ENCODE results near the gene STX16. TPM values are rescaled to one million over a fixed set of nuclear protein-coding genes. Genes with fewer than 3 reads are reported as not detected.

Gene STX16
- total and polyA plus RNA-seq, 2 donors (not counting 1 experiment from before 2014, with no cell fraction given): 39.3 to 64.9 TPM

DNA sequence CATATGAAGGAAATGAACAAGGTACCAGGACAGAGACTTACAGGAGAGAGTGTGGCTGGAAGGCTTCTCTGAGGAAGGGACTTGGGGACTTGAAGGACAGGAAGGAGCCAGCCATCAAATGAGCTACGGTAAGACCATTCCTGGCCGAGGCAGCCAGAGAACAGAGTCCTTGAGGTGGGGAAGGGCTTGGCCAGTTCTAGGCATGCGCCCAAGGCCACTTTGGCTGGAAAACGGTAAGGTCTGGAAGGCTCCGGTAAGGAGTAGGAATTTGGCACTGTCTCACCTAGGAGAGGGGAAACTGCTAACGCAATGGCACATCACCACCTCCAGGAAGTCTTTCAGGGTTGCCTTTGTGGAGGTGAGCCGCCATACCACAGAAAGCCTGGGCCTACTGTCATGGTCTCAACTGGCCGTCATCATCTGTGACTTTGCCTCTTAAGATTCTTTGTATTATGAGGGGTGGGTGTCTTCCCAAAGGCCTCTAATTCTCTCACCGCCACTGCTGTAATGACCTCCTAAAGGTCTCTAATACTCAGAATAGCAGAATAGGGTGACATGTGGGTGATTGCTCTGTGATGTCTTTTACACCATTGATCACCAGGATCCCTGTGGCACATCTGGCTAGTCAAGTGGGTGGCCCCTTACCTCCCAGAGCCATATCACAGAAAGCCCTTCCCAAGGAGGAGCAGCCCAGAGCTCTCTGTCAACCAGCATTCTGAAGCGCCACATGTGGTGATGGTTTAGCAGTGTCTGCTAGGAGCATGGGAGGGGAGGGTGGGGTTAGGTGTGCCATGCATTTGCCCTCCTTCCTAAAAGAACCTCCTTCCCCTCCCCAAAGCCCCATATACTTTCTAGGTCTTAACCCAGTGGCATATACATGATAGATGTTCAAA, 17.7 kb upstream of the STX16 start:
- H3K27me3 ChIP-seq (ENCODE audit: control insufficient read depth, insufficient read depth, low read length): no peaks in the 10 kb centered on the region
- peaks cover 8% of the 10 kb centered on the region for H3K4me1 ChIP-seq (ENCODE audit: control insufficient read depth, extremely low read depth, insufficient read depth, low read length)
- no peak overlapping the region for H3K4me2 ChIP-seq (ENCODE audit: extremely low read depth, insufficient read depth, low read length)
- DNase-seq (ENCODE audit: low read depth in 2 of 2): no peak
- H4K20me1 ChIP-seq (ENCODE audit: control insufficient read depth, extremely low read depth, insufficient read depth, low read length): no peaks in the 10 kb centered on the region
- no peak overlapping the region for H3K4me3 ChIP-seq (replicated peaks in 1 of 4; ENCODE audit: control extremely low read depth in 1 of 4, insufficient read depth in 1 of 4, low read depth in 3 of 4, low read length in 4 of 4)
- no peaks in the 10 kb centered on the region for H3K36me3 ChIP-seq (ENCODE audit: control insufficient read depth, insufficient read depth, low read length)
- H3K27ac ChIP-seq (ENCODE audit: insufficient read depth, low read length): no peak overlapping the region
- H3K9me3 ChIP-seq (ENCODE audit: control insufficient read depth, insufficient read depth, low read depth, low read length): no peaks in the 10 kb centered on the region
- no peak for TF ChIP-seq EZH2 (IDR thresholded peaks at IDR 0.05; ENCODE audit: low read length, missing control alignments)
- TF ChIP-seq, protein P1, sequence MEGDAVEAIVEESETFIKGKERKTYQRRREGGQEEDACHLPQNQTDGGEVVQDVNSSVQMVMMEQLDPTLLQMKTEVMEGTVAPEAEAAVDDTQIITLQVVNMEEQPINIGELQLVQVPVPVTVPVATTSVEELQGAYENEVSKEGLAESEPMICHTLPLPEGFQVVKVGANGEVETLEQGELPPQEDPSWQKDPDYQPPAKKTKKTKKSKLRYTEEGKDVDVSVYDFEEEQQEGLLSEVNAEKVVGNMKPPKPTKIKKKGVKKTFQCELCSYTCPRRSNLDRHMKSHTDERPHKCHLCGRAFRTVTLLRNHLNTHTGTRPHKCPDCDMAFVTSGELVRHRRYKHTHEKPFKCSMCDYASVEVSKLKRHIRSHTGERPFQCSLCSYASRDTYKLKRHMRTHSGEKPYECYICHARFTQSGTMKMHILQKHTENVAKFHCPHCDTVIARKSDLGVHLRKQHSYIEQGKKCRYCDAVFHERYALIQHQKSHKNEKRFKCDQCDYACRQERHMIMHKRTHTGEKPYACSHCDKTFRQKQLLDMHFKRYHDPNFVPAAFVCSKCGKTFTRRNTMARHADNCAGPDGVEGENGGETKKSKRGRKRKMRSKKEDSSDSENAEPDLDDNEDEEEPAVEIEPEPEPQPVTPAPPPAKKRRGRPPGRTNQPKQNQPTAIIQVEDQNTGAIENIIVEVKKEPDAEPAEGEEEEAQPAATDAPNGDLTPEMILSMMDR (conservative IDR thresholded peaks at IDR 0.05 in 1 of 2, IDR thresholded peaks at IDR 0.05 in 1 of 2; ENCODE audit: low read depth in 1 of 2, low read length in 2 of 2): no peak
- no peak overlapping the region for H3K9ac ChIP-seq (ENCODE audit: insufficient read depth, low read length)
- no peak overlapping the region for H2AFZ ChIP-seq (ENCODE audit: low read length)
- no peaks in the 10 kb centered on the region for H3K79me2 ChIP-seq (ENCODE audit: control insufficient read depth, insufficient read depth, low read length)

DNA sequence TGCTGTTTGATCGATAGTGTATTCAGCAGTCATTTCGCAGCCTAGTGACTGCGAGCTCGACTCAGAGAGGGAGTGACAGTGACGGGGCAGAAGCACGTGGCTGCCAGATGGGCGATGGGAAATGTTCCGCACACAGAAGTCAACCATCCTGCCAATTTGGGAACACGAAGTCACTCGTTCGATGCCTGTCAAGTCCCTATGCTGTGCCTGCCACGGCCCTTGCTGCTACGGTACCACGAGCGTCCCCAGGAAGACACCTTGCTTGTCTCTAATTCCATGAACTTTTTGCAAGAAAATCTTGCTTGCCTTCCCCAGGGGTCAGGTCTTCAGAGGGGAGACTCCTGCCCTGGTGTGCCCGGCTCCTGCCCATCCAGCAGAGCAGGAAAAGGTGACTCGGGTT, 17.0 kb upstream of the STX16 start:
- no peak overlapping the region for H3K27ac ChIP-seq (ENCODE audit: insufficient read depth, low read length)
- no peak overlapping the region for H3K4me3 ChIP-seq (replicated peaks in 1 of 4; ENCODE audit: control extremely low read depth in 1 of 4, insufficient read depth in 1 of 4, low read depth in 3 of 4, low read length in 4 of 4)
- no peak for DNase-seq (ENCODE audit: low read depth in 2 of 2)
- H2AFZ ChIP-seq (ENCODE audit: low read length): no peak overlapping the region
- TF ChIP-seq, protein P1 (conservative IDR thresholded peaks at IDR 0.05 in 1 of 2, IDR thresholded peaks at IDR 0.05 in 1 of 2; ENCODE audit: low read depth in 1 of 2, low read length in 2 of 2): no peak
- no peak for TF ChIP-seq EZH2 (IDR thresholded peaks at IDR 0.05; ENCODE audit: low read length, missing control alignments)
- no peaks in the 10 kb centered on the region for H3K79me2 ChIP-seq (ENCODE audit: control insufficient read depth, insufficient read depth, low read length)
- peaks cover 8% of the 10 kb centered on the region for H3K4me1 ChIP-seq (ENCODE audit: control insufficient read depth, extremely low read depth, insufficient read depth, low read length)
- no peaks in the 10 kb centered on the region for H4K20me1 ChIP-seq (ENCODE audit: control insufficient read depth, extremely low read depth, insufficient read depth, low read length)
- no peaks in the 10 kb centered on the region for H3K9me3 ChIP-seq (ENCODE audit: control insufficient read depth, insufficient read depth, low read depth, low read length)
- H3K27me3 ChIP-seq (ENCODE audit: control insufficient read depth, insufficient read depth, low read length): no peaks in the 10 kb centered on the region
- no peak overlapping the region for H3K9ac ChIP-seq (ENCODE audit: insufficient read depth, low read length)
- no peaks in the 10 kb centered on the region for H3K36me3 ChIP-seq (ENCODE audit: control insufficient read depth, insufficient read depth, low read length)
- no peak overlapping the region for H3K4me2 ChIP-seq (ENCODE audit: extremely low read depth, insufficient read depth, low read length)

DNA sequence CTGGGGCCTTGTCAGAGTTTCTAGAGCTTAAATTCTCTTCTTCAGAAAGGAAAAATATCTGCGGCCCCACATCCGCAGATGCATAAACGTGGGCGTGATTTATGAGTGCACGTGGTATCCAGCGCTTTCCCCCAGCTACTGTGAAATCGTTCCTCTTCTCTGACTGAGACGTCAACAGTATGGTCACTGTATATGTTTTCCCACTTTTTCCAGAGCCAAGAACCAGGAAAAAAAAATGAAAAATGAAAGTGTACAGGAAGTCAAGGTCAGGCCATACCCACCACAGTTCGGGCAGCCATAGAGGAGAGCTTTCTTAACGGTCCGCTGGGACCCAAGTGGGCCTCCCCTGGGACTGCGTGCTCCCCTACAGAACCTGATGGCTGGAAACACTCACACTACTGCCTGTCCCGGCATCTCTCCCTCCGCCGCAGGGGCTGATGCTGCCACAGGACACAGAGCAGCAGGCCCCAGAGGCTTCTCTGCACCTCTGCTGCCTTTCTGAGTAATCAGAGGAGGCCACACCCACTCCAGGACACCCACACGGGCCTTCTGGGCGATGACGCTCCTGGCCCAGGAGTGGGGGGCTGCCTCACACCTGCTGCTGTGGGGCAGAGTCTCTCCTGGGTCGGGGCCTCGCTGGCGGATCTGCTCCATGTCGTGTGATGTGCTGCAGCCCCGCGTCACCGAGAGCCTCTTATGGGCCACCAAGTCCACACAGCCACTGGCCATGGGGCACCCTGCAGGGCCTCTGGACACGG, 16.4 kb upstream of the STX16 start:
- peak overlapping the region; percentile 58 for H2AFZ ChIP-seq (ENCODE audit: low read length)
- H3K27ac ChIP-seq (ENCODE audit: insufficient read depth, low read length): no peak overlapping the region
- peak; percentile 71 to 89 for DNase-seq (ENCODE audit: low read depth in 2 of 2)

More for the DNA sequence above, 16.4 kb upstream of the STX16 start:
- Histone ChIP-seq H3K4me2 (ENCODE audit: extremely low read depth, insufficient read depth, low read length) (peak overlapping the region; percentile 63), H3K9me3 (ENCODE audit: control insufficient read depth, insufficient read depth, low read depth, low read length) (no peaks in the 10 kb centered on the region), H3K9ac (ENCODE audit: insufficient read depth, low read length) (no peak overlapping the region), H3K27me3 (ENCODE audit: control insufficient read depth, insufficient read depth, low read length) (no peaks in the 10 kb centered on the region), H4K20me1 (ENCODE audit: control insufficient read depth, extremely low read depth, insufficient read depth, low read length) (no peaks in the 10 kb centered on the region), H3K36me3 (ENCODE audit: control insufficient read depth, insufficient read depth, low read length) (no peaks in the 10 kb centered on the region), H3K79me2 (ENCODE audit: control insufficient read depth, insufficient read depth, low read length) (no peaks in the 10 kb centered on the region), H3K4me1 (ENCODE audit: control insufficient read depth, extremely low read depth, insufficient read depth, low read length) (peaks cover 8% of the 10 kb centered on the region), H3K4me3 (replicated peaks in 1 of 4; ENCODE audit: control extremely low read depth in 1 of 4, insufficient read depth in 1 of 4, low read depth in 3 of 4, low read length in 4 of 4) (no peak overlapping the region)
- TF ChIP-seq, protein P1 (conservative IDR thresholded peaks at IDR 0.05 in 1 of 2, IDR thresholded peaks at IDR 0.05 in 1 of 2; ENCODE audit: low read depth in 1 of 2, low read length in 2 of 2): no peak
- TF ChIP-seq EZH2 (IDR thresholded peaks at IDR 0.05; ENCODE audit: low read length, missing control alignments): no peak
